Stimulated activated CD4-positive, alpha-beta T cell treated with anti-CD3 and anti-CD28 coated beads, Interleukin-4, amount 100 ng/mL, for 1 hour (primary cell): Measurements from ENCODE around the gene TMEM255B.
"Not testable (repeated sequence)": the region's sequence is repeated elsewhere in the genome, so short reads cannot be mapped to it uniquely, and the experiment has no call there.

Experiments
- DNase-seq: peaks from one replicate; pipeline ENCODE4 v3.0.0-alpha.2; 2020

TMEM255B gene

DNA sequence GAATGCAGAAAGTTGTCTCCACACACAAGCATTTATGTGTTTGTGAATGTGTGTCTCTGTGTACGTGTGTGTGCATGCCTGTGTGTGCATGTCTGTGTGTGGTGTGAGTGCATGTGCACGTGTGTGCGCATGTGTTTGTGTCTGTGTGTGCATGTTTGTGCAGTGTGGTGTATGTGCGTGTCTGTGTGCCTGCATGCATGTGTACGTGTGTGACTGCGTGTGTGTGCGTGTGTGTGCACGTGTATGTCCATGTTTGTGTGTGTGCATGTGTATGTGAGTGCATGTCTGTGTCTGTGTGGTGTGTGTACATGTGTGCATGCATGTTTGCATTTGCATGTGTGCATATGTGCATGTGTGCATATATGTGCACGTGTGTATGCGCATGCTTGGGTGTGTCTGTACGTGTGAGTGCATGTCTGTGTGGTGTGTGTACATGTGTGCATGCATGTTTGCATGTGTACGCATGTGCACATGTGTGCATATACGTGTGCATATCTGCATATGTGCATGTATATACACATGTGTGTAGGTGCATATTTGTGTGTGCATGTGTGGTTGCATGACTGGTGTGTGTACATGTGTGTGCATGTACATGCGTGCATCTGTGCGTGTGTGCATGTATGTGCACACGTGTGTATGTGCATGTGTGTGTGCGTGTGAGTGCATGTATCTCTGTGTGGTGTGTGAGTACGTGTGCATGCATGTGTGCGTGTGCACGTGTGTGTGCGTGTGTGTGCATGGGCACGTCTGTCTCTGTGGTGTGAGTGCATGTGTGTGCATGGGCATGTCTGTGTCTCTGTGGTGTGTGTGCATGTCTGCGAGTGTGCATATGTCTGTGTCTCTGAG lies 8.2 kb upstream of the TMEM255B start:
- no peak for DNase-seq

DNA sequence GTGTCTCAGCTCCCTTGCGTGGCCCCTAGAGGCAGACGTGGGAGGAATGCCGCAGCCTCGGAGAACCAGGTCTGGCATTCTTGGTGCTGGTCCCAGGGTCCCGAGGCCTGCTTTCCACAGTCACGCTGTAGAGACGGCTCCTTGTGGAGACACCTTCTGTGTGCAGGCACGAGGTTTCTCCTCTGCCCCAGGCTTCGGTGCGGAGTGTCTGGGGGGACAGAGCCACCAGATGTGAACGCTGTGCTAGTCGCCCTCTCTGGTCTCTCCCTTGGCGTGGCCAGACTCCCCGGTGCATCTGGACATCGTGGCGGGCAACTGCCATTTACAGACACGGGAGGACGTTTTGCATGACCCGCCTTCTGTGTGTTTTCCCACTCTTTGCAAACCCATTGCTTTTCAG lies 7.5 kb upstream of the TMEM255B start:
- DNase-seq = no peak

DNA sequence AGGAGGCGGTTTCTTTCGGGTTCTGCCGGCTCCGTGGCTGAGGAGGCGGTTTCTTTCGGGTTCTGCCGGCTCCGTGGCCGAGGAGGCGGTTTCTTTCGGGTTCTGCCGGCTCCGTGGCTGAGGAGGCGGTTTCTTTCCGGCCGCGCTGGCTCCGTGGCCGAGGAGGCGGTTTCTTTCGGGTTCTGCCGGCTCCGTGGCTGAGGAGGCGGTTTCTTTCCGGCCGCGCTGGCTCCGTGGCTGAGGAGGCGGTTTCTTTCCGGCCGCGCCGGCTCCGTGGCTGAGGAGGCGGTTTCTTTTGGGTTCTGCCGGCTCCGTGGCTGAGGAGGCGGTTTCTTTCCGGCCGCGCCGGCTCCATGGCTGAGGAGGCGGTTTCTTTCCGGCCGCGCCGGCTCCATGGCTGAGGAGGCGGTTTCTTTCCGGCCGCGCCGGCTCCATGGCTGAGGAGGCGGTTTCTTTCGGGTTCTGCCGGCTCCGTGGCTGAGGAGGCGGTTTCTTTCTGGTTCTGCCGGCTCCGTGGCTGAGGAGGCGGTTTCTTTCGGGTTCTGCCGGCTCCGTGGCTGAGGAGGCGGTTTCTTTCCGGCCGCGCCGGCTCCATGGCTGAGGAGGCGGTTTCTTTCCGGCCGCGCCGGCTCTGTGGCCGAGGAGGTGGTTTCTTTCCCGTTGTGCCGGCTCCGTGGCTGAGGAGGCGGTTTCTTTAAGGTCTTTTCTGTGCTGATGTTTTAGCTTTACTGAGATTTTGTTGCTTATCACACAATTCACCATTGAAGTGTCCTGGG lies 6.6 kb upstream of the TMEM255B start:
- not testable (repeated sequence) for DNase-seq

DNA sequence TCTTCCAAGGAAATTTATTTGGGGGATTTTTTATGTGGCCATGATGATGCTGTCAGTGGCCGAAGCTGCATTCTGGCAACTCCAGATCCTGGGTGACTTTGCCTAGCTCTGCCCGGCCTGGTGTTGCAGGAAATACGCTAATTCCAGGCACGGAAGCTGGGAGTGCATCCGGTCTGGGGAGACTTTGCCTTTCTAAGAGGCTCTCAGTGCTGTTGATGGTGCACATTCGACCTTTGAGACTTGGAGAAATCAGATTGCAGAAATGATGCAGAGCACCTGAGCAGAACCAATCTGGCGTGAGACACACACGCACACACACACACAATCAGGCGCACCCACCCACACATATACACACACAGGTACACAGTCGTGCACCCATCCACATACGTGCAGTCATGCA lies 5.9 kb upstream of the TMEM255B start:
- DNase-seq = no peak

DNA sequence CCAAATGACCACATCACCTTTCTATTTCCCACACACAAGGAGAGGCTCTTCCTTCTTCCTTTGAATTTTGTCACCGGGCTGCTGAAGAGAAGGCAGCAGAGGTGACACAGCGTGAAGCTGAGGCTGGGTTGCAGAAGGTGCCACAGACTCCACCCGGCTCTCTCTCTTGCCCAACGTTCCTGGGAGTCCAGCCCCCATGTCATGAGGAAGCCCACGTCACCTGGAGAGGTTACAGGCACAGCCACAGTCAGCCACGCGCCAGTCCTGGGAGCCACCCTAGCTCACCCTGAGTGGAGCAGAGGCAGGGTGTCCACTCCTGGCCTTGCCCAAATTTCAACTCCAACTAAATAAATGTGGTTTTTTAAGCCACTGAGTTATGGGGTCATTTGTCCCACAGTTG lies 4.8 kb upstream of the TMEM255B start:
- DNase-seq = no peak

DNA sequence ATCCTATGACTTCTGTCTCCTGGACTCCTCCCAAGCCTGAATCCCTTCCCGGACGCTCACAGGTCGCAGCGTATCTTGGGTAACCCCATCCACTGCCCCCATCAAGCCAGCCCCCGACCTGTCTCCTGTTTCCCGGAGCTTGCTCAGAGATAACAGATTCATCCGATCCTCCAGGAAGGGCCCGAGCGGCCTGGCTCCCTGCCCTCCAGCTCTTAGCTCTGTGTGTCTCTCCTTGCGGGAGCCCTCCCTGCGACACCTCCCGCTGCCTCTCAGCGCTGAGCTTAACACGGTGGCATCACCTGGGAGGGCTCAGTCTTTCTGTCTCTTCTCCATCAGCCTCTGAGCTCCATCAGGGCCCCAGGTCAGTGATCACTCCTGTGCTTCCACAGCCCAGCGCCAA lies 4.3 kb upstream of the TMEM255B start:
- no peak for DNase-seq

DNA sequence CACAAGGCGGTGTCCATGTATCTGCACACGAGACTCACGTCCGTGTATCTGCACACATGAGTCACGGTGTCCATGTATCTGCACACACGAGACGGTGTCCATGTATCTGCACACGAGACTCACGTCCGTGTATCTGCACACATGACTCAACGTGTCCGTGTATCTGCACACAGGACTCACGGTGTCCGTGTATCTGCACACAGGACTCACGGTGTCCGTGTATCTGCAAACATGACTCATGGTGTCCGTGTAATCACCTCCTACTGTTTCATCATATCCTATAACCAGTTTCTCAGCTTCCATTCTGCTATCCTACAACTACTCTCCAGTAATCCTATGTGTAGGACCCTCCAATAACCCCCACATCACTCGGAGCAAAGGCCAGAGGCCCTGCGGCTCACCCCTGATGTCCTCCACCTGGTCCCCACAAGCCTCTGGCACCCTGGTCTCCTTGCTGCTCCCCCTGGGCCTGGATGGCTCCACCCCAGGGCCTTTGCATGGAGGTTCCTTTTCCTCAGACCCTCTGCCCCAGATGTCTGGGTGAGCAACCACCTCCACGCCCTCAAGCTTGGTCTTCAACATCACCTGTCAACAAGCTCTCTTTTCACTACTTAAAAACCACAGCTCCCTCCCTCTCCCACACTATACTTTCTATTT lies 2.5 kb upstream of the TMEM255B start:
- no peak for DNase-seq

DNA sequence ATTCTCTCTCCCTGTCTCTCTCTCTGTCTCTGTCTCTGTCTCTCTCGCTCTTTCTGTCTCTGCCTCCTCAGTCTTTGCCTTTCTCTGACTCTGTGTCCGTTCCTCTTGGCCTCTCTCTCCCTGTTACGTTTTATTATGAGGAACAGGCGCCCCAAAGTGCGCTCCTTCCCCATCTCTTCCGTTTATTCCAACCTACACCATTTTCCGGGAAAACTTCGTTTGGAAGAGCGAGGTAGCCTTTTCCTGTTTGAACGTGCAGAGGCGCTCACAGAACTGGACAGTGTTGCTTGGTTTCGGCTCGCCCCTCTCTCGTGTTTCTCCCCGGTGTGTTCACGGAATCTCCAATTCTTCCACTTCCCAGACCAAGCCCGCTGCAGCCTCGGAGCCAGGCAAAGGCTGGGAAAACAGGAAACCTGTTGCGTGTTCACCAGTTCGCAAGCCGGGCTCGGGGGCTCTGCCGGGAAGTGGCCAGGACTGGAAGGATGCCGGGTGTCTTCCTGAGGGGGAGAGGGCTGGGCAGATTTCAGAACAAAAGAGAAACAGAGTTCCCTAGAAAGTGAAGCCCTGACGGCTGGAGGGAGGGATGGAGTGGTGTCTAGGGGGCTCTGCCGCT lies 605 bp downstream of the TMEM255B start:
- no peak for DNase-seq

DNA sequence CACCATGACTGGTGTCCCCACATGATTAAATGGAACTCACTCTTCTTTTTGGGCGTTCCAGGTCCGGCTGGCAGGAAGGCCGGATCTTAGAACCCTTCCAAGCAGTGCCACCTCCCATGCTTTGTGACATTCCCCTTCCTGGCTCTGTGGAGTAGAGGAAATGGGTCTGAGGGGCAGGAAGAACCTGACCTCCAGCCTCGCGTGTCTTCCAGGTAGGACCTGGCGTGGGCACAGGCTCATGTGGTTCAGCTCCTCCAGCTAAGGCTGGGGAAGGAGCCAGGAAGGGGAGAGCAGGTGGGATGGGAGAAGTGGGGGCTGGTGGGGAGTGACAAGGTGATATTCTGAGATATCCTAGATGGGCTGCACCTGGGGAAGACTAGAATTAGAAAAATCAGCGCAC lies 2.1 kb downstream of the TMEM255B start:
- no peak for DNase-seq

DNA sequence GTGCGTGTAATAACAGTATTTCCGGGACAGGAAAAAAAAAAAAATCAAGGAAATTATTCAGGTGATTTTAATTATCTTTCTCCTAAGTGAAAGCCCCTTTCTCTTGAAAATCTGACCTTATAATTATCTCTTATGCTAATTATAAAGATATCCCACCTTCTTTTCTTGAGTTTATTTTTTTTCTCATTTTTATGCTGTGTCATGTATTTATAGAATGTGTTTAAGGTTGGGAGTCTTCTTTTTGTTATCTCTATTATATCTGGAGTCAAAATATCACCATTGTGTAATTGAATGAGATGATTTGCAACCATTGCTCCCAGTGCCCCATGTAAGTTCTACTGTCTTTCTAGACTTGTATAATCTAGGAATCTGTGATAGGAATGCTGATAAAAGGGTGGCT lies 3.0 kb downstream of the TMEM255B start:
- DNase-seq = no peak

DNA sequence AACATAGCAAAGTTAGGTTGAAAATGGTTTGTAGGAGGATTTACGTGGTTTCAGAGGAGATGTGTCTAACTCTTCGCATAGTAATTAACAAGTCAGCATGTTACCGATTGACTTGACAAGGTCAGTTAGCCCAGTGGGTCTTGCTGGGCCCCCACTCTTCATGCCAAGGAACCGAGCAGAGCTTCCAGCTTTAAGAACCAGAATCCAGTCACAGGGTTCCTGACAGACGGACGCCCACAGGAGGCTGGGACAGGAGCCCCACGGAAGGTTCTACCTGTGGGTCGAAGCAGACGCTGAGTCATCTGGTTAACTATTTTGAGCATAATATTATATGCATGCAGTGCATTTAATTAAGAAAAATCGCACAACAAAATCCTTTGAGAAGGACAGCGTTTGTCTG lies 3.5 kb downstream of the TMEM255B start:
- DNase-seq = no peak

DNA sequence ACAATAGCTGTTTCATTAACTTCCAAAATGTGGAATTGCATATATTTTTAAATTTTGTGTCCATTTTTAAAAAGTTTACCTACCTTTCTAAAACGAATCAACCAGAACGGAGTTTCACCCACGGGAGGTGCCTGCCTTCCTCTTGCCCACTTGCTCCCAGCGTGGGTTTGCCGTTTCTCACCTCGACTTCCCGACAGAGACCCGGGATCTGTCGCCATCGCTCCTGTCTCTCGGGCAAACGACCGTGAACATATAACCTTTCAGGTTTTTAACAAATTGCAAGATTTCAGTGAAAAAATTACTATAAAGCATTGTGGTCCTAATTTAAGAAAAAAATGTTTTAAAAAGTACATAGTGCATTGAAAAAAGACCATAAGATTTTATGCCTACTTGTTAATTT lies 4.2 kb downstream of the TMEM255B start:
- DNase-seq = no peak

DNA sequence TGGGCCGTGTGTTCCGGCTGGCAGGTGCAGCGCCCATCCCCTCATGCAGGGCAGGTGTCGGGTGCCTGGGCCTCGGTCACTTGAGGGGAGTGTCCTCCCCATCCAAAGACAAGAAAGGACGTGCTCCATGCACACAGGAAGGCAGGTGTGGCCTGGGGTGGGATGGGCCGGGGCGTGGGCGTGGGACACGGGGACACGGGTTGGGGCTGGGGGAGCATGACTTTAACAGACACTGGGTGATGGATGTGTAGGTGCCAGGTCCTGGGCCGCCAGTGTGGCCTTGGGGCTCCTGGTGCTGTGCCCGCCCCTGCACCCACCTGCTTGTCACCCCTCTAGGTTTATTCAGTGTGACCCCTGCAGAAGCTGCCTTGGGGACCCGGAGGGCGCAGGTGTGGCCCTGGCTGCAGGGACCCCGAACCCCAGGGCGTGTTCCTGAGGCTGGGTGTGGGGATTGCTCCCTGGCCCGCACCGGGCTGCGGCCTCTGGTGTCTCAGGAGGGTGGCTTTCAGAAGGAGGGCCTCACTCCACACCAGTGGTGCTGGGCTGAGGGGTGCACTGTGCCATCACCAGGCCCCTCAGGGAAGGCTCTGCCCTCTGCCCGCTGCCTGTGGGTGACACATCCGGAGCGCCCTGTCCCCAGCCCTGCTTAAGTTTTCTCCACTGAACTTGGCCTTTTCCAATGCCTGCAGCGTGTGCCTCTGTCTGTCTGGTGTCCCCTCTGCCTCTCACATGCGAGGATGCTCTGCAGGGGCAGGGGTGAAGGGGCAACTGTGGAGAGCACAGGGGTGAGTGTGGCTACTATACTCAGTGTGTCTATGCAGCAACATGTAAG lies 5.2 kb downstream of the TMEM255B start:
- no peak for DNase-seq

DNA sequence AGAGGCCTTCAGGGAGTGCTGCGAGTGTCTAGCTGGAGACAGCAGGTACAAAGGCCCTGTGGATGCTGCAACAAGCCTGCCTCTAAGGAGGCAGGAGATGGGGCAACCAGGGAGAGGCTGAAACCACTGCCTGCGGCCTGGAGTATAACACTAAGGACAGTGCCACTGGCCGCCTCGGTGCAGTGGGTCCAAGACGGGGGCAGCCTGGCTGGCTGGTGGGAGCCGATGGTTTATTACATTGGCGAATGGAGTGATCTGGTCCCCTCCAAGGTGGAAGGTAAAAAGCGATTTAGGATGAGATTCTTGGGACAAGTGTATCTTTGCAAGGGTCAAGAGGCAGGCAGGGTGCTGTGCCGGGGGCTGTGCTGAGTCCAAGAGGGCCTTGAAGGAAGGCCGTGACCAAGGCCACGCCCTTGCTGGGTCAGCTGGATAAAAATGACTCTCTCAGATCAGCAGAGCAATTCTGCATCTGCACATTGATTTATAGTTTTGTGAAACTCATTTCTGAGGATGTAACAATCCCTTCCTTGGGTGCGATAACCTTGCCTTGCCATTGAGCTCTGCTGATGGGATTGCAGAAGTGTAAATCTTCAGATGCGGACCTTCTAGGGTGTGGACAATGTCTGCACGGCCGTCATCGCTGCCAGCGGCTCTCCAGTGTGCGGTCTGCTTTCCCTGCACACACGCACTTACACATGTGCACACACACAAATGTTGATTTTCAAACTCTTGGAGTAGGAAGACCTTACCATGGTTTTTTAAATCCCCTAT lies 6.0 kb downstream of the TMEM255B start:
- DNase-seq = no peak

DNA sequence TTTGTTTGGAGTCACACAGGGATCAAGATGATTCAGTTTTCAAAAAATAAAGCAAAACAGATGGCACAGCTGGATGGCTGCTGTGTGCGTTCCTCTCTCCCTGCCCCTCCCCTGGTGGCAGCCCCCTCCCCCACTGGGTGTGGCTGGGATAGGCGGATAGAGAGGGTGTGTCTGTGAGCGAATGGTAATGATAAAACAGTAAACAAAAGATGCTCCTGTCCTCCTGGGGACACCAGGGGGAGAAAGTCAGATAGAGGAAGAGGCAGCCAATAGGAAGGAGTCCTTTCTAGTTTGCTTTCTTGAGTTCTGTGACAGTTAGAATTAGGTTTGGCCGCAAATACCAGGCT lies 6.5 kb downstream of the TMEM255B start:
- DNase-seq = no peak

DNA sequence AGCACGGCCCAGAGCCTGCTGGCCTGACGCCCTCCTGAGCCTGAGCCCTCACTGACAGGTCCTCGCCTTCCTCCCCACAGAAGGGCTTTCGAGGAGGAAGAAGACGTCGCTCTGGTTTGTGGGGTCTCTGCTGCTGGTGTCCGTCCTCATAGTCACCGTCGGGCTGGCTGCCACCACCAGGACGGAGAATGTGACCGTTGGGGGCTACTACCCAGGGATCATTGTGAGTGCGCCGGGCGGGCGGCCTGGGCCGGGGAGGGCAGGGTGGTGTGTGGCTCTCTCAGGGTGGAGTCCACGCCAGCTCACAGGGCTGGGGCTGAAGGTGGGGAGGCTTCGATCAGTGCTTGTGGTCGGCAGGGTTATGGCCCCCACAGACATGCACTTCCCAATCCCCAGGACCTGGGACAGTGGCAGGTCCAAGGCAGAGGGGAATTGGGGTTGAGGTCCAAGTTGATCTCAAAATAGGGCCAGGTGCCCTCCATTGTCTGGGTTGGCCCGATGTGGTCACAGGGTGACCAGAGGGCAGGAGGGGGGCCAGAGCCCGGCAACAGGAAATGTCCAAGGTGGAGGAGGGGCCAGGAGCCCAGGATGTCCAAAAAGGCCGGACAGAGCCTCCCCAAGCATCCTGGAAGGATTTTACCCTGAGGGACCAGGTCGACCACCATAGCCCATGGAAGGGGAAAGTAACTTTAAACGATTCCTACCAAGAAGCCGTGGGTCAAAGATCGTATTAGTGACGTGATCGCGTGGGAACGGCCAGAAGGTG lies 7.2 kb downstream of the TMEM255B start:
- no peak for DNase-seq

DNA sequence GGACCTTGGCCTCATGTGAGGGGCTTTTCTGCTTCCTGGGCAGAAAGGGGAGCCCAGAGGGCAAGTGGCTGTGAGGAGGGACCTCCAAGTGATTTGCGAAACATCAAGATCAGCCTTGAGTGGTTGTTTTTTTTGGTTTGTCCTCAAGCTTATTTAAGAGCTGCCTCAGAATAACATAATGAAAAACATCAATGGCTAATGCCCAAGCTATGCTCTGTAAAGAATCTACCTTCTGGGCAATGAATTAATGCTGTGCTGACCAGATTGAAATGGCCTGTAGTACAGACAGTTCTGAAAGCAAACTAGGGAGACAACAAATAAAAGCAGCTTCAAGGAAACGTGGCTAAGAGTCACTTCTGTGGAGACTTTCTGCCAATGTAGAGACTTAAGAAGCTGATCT lies 8.3 kb downstream of the TMEM255B start:
- DNase-seq = no peak

DNA sequence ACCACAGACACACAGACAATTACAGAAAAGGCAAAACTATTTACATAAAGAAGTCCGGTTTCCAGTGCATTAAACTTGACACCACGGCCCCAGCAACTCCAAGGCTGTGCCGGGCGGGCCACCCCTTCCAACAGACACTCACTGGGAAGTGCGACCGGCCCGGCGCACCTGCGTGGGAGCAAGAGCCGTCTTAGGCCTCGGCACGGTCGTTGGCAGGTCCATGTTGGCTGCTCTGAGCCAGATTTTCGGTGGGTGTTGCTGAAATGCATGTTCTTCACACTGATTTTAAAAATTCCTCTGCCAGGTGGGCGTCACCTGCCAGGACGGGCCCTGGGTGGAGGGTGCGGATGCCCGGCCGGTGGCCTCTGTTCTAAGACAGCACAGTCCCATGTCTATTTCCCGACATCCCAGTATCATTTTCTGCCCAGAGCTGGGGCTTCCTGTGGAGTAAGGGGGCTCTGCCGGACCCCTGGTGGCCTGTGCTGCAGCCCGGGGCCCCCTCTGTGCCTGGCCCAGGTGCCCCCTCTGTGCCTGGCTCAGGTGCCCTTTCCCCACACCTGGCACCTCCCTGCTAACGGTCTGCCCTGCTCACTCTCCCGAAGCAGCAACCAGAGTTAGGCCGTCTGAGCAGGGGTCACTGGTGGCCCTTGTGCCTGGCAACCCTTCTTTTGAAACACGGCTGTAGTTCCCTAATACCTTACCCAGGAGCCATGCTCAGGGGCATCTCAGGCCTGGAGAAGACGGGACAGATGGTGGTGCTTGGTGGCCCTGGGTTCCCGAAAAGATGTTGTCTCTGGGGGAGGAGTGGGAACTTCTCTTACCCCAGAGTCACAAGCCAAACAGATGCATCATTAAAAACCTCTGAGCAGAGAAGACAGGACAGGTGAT lies 9.2 kb downstream of the TMEM255B start:
- DNase-seq = no peak

DNA sequence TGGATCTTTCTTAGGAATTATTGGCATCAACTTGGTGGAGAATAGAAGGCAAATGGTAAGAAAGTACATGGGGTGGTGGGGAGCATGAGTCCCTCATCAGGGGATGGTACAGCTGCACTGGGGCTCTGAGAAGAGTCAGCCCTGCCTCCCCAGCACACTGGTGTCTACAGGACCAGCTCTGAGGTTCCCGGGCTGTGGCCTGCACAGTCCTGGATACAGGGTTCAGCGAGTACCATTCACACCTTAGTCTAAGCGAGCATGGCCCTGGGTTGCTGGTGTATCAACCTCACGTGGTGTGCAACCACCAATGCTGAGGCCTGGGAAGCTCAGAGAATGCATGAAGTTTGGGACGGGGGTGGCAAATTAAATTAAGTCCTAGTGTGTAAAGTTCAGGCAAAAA lies 10.1 kb downstream of the TMEM255B start:
- DNase-seq = no peak

DNA sequence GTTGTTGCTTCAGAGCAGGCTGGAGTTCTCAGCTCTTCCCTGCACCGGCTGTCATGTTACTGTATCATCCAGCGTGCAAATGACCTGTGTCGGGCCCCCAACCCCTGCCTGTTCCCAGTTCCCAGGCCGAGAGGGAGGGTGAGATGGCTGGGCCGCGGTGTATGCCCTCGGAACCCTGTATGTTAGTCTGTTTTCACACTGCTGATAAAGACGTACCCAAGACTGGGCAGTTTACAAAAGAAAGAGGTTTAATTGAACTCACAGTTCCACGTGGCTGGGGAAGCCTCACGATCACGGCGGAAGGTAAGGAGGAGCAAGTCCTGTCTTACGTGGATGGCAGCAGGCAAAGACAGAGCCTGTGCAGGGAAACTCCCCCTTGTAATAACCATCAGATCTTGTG lies 10.9 kb downstream of the TMEM255B start:
- DNase-seq = no peak
